ENCODE results near the gene MARK3. TPM values are rescaled to one million over a fixed set of nuclear protein-coding genes. Genes with fewer than 3 reads are reported as not detected.

Gene MARK3
- total and polyA plus RNA-seq, 2 of the 13 experiments (the other 11 are each of a cell fraction or from before 2014, with no cell fraction given): 47.7 to 56.6 TPM

DNA sequence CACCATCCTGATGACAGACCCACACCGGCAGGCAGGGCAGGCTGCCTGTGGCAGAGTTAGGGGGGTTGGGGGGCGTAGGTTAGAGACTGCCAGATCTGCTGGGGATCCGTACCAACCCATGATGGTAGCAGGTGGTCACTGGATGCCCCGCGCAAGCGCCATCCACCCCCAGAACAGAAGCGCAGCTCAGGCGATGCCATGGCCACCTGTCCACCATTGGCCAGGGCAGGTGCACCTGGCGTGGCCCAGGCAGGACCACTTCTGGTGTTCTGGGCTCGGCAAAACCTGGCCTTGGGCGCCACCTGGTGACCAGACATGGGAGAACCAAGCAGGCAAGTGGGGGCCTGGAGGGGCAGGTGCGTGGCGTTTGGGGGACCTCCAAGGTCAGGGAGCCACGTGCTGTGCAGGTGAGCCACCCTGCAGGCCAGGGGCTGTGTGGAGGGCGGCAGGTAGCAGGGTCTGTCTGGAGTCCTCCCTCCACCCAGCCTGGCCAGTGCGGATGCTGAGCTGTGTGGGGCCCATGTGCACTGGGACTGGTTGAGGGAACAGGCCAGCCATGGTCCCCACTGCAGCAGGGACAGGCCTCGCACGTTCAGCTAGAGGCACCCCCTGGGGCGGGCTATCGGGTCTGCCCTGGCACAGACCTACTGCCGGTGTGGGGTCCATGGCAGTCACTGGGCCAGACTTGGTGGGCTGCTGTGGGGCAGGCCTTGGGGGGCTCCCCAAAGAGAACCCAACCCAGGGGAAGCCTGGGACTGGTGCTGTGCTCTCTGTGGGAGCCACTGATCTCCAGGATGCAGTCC, 161.6 kb downstream of the MARK3 start (continued):
- TF ChIP-seq JARID2 (CRISPR knock-in tag; IDR thresholded peaks at IDR 0.05; ENCODE audit: insufficient replicate concordance) (no peak), ZNF550 (CRISPR knock-in tag; IDR thresholded peaks at IDR 0.05; ENCODE audit: borderline replicate concordance) (no peak), DNMT3B (CRISPR knock-in tag; conservative IDR thresholded peaks at IDR 0.05) (no peak), ZNF24 (IDR thresholded peaks at IDR 0.05) (no peak), JUNB (CRISPR knock-in tag; IDR thresholded peaks at IDR 0.05; ENCODE audit: borderline replicate concordance) (no peak), ASH2L (IDR thresholded peaks at IDR 0.05; ENCODE audit: insufficient read length, low read depth, low read length) (no peak), REPIN1 (CRISPR knock-in tag; IDR thresholded peaks at IDR 0.05; ENCODE audit: borderline replicate concordance, low read depth) (no peak), ZMYM4 (CRISPR knock-in tag; IDR thresholded peaks at IDR 0.05) (no peak), JUN (CRISPR knock-in tag; IDR thresholded peaks at IDR 0.05) (no peak), SRY (CRISPR knock-in tag; IDR thresholded peaks at IDR 0.05) (no peak), ZNF547 (CRISPR knock-in tag; IDR thresholded peaks at IDR 0.05) (no peak)
- TF ChIP-seq, protein P1, sequence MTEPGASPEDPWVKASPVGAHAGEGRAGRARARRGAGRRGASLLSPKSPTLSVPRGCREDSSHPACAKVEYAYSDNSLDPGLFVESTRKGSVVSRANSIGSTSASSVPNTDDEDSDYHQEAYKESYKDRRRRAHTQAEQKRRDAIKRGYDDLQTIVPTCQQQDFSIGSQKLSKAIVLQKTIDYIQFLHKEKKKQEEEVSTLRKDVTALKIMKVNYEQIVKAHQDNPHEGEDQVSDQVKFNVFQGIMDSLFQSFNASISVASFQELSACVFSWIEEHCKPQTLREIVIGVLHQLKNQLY (CRISPR knock-in tag; IDR thresholded peaks at IDR 0.05): no peak
- TF ChIP-seq, protein P2, sequence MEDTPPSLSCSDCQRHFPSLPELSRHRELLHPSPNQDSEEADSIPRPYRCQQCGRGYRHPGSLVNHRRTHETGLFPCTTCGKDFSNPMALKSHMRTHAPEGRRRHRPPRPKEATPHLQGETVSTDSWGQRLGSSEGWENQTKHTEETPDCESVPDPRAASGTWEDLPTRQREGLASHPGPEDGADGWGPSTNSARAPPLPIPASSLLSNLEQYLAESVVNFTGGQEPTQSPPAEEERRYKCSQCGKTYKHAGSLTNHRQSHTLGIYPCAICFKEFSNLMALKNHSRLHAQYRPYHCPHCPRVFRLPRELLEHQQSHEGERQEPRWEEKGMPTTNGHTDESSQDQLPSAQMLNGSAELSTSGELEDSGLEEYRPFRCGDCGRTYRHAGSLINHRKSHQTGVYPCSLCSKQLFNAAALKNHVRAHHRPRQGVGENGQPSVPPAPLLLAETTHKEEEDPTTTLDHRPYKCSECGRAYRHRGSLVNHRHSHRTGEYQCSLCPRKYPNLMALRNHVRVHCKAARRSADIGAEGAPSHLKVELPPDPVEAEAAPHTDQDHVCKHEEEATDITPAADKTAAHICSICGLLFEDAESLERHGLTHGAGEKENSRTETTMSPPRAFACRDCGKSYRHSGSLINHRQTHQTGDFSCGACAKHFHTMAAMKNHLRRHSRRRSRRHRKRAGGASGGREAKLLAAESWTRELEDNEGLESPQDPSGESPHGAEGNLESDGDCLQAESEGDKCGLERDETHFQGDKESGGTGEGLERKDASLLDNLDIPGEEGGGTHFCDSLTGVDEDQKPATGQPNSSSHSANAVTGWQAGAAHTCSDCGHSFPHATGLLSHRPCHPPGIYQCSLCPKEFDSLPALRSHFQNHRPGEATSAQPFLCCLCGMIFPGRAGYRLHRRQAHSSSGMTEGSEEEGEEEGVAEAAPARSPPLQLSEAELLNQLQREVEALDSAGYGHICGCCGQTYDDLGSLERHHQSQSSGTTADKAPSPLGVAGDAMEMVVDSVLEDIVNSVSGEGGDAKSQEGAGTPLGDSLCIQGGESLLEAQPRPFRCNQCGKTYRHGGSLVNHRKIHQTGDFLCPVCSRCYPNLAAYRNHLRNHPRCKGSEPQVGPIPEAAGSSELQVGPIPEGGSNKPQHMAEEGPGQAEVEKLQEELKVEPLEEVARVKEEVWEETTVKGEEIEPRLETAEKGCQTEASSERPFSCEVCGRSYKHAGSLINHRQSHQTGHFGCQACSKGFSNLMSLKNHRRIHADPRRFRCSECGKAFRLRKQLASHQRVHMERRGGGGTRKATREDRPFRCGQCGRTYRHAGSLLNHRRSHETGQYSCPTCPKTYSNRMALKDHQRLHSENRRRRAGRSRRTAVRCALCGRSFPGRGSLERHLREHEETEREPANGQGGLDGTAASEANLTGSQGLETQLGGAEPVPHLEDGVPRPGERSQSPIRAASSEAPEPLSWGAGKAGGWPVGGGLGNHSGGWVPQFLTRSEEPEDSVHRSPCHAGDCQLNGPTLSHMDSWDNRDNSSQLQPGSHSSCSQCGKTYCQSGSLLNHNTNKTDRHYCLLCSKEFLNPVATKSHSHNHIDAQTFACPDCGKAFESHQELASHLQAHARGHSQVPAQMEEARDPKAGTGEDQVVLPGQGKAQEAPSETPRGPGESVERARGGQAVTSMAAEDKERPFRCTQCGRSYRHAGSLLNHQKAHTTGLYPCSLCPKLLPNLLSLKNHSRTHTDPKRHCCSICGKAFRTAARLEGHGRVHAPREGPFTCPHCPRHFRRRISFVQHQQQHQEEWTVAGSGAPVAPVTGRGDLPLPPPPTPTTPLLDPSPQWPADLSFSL (CRISPR knock-in tag; IDR thresholded peaks at IDR 0.05): no peak
- TF ChIP-seq, protein P3, sequence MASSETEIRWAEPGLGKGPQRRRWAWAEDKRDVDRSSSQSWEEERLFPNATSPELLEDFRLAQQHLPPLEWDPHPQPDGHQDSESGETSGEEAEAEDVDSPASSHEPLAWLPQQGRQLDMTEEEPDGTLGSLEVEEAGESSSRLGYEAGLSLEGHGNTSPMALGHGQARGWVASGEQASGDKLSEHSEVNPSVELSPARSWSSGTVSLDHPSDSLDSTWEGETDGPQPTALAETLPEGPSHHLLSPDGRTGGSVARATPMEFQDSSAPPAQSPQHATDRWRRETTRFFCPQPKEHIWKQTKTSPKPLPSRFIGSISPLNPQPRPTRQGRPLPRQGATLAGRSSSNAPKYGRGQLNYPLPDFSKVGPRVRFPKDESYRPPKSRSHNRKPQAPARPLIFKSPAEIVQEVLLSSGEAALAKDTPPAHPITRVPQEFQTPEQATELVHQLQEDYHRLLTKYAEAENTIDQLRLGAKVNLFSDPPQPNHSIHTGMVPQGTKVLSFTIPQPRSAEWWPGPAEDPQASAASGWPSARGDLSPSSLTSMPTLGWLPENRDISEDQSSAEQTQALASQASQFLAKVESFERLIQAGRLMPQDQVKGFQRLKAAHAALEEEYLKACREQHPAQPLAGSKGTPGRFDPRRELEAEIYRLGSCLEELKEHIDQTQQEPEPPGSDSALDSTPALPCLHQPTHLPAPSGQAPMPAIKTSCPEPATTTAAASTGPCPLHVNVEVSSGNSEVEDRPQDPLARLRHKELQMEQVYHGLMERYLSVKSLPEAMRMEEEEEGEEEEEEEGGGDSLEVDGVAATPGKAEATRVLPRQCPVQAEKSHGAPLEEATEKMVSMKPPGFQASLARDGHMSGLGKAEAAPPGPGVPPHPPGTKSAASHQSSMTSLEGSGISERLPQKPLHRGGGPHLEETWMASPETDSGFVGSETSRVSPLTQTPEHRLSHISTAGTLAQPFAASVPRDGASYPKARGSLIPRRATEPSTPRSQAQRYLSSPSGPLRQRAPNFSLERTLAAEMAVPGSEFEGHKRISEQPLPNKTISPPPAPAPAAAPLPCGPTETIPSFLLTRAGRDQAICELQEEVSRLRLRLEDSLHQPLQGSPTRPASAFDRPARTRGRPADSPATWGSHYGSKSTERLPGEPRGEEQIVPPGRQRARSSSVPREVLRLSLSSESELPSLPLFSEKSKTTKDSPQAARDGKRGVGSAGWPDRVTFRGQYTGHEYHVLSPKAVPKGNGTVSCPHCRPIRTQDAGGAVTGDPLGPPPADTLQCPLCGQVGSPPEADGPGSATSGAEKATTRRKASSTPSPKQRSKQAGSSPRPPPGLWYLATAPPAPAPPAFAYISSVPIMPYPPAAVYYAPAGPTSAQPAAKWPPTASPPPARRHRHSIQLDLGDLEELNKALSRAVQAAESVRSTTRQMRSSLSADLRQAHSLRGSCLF (CRISPR knock-in tag; IDR thresholded peaks at IDR 0.05; ENCODE audit: borderline replicate concordance): no peak
- TF ChIP-seq, protein P4, sequence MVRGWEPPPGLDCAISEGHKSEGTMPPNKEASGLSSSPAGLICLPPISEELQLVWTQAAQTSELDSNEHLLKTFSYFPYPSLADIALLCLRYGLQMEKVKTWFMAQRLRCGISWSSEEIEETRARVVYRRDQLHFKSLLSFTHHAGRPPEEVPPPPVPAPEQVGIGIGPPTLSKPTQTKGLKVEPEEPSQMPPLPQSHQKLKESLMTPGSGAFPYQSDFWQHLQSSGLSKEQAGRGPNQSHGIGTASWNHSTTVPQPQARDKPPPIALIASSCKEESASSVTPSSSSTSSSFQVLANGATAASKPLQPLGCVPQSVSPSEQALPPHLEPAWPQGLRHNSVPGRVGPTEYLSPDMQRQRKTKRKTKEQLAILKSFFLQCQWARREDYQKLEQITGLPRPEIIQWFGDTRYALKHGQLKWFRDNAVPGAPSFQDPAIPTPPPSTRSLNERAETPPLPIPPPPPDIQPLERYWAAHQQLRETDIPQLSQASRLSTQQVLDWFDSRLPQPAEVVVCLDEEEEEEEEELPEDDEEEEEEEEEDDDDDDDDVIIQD (CRISPR knock-in tag; IDR thresholded peaks at IDR 0.05; ENCODE audit: low read depth): no peak
